ENCODE measurements around the gene RICTOR. TPM values are rescaled to one million over a fixed set of nuclear protein-coding genes. Genes with fewer than 3 reads are reported as not detected.

The RICTOR gene
- total RNA-seq, 1 experiment from 2014 or later, result 22.4 TPM

- POLR2A ChIA-PET, result no interaction called here
These were observed 47.7 kb upstream of the RICTOR start for GRCh38 chr5:39121922-39122321.

More at GRCh38 chr5:39121922-39122321, 47.7 kb upstream of the RICTOR start:
- H3K27me3 Mint-ChIP-seq (ENCODE audit: low read depth), result no peaks in the 10 kb centered on the region
- TF ChIP-seq TEAD4 (CRISPR knock-in tag; IDR thresholded peaks at IDR 0.05) (no peak), OVOL2 (CRISPR knock-in tag; IDR thresholded peaks at IDR 0.05; ENCODE audit: borderline replicate concordance) (no peak), ATF2 (CRISPR knock-in tag; IDR thresholded peaks at IDR 0.05; ENCODE audit: borderline replicate concordance, low read depth) (no peak), TP53 (CRISPR knock-in tag; IDR thresholded peaks at IDR 0.05) (no peak), CBFB (CRISPR knock-in tag; IDR thresholded peaks at IDR 0.05; ENCODE audit: low read depth) (no peak), E2F4 (CRISPR knock-in tag; IDR thresholded peaks at IDR 0.05; ENCODE audit: borderline replicate concordance, low read depth) (no peak), CTCF (IDR thresholded peaks at IDR 0.05) (no peak), PRRX2 (CRISPR knock-in tag; IDR thresholded peaks at IDR 0.05) (no peak), SOX15 (CRISPR knock-in tag; IDR thresholded peaks at IDR 0.05) (no peak), NFE2L1 (CRISPR knock-in tag; IDR thresholded peaks at IDR 0.05) (no peak), JUN (CRISPR knock-in tag; IDR thresholded peaks at IDR 0.05) (no peak), ETV6 (CRISPR knock-in tag; IDR thresholded peaks at IDR 0.05) (no peak), MLX (CRISPR knock-in tag; IDR thresholded peaks at IDR 0.05) (no peak), E2F1 (CRISPR knock-in tag; IDR thresholded peaks at IDR 0.05) (no peak), USF2 (CRISPR knock-in tag; IDR thresholded peaks at IDR 0.05) (no peak), ZNF512 (CRISPR knock-in tag; IDR thresholded peaks at IDR 0.05; ENCODE audit: borderline replicate concordance) (no peak)
- no peaks in the 10 kb centered on the region for H3K4me1 Mint-ChIP-seq
- no peaks in the 10 kb centered on the region for H3K36me3 Mint-ChIP-seq
- no peaks in the 10 kb centered on the region for H3K9me3 Mint-ChIP-seq
- ATAC-seq, result no peak
- H3K27ac Mint-ChIP-seq, result no peak overlapping the region
- no peak overlapping the region for H3K4me3 Mint-ChIP-seq
- CTCF ChIA-PET, result interaction anchor here (1.4 kb wide), 1 partner anchor 41 kb away, joined by 3 read pairs; no protein-coding TSS in a partner anchor
- no peak for DNase-seq (ENCODE audit: low spot score)
